ENCODE results near the gene RHO.

GRCh38 chr3:129531699-129532098, 3.3 kb downstream of the RHO start:
- no peak for TF ChIP-seq CTCF (IDR thresholded peaks at IDR 0.05; ENCODE audit: low read length)
- no peak for TF ChIP-seq EZH2 (optimal IDR thresholded peaks at IDR 0.05; ENCODE audit: low read depth, low read length)
- no peak for TF ChIP-seq EZH2phosphoT487 (IDR thresholded peaks at IDR 0.05; ENCODE audit: low read length)

Data from MM.1S (cell line).